Activated B cell treated with CpG ODN at 0.5 μM for 24 hours (primary cell): ENCODE data around the gene NAT14. TPM values are rescaled to one million over a fixed set of nuclear protein-coding genes. Genes with fewer than 3 reads are reported as not detected.

ENCODE experiments used
- ATAC-seq: fragments of 200-7000 bp; cut with Tn5 transposase; one replicate; pipeline ENCODE4 v1.10.0; 2021; ENCODE audit warnings: low read depth, mild to moderate bottlenecking, moderate library complexity
- CTCF ChIA-PET: fragments of 350-600 bp; sonication (Branson Sonifier 250); formaldehyde crosslinking; loops from one replicate; lab custom pipeline; 2021; ENCODE audit warnings: antibody characterized with exemption; lab: Charles Lee
- POLR2A ChIA-PET: fragments of 350-600 bp; sonication (Branson Sonifier 250); formaldehyde crosslinking; loops from one replicate; lab custom pipeline; 2021; ENCODE audit warnings: antibody characterized with exemption; lab: Charles Lee
- DNase-seq: peaks from one replicate; pipeline ENCODE4 v3.0.0; 2022
- H3K27ac Mint-ChIP-seq: one replicate; pipeline ENCODE4 v1.8.0; 2020; ENCODE audit warnings: mixed read lengths
- H3K27me3 Mint-ChIP-seq: one replicate; pipeline ENCODE4 v1.8.0; 2021; ENCODE audit warnings: mixed read lengths
- H3K36me3 Mint-ChIP-seq: one replicate; pipeline ENCODE4 v1.8.0; 2021; ENCODE audit warnings: low read depth, mixed read lengths
- H3K4me1 Mint-ChIP-seq: one replicate; pipeline ENCODE4 v1.8.0; 2021; ENCODE audit warnings: mixed read lengths
- H3K4me3 Mint-ChIP-seq: one replicate; pipeline ENCODE4 v1.8.0; 2020; ENCODE audit warnings: mild to moderate bottlenecking, mixed read lengths
- H3K9me3 Mint-ChIP-seq: one replicate; pipeline ENCODE4 v1.8.0; 2020; ENCODE audit warnings: mixed read lengths
- intact Hi-C: fragments of 100-400 bp; cut with micrococcal nuclease; formaldehyde crosslinking; loops from one replicate; pipeline ENCODE4 v1.15.1; 2024
- total RNA-seq: library from RNA; stranded (reverse); gene quantifications from 2 replicates; pipeline ENCODE4 v1.2.3, GENCODE V29; 2022
- TF ChIP-seq, protein P1 (sequence below): fragments of 200-600 bp; IDR thresholded peaks from one replicate; pipeline ENCODE4 v1.8.0; 2022; ENCODE audit warnings: antibody characterized with exemption, mild to moderate bottlenecking

The NAT14 gene
- total RNA-seq, 1 donor from 2014 or later = 13.8 TPM

DNA sequence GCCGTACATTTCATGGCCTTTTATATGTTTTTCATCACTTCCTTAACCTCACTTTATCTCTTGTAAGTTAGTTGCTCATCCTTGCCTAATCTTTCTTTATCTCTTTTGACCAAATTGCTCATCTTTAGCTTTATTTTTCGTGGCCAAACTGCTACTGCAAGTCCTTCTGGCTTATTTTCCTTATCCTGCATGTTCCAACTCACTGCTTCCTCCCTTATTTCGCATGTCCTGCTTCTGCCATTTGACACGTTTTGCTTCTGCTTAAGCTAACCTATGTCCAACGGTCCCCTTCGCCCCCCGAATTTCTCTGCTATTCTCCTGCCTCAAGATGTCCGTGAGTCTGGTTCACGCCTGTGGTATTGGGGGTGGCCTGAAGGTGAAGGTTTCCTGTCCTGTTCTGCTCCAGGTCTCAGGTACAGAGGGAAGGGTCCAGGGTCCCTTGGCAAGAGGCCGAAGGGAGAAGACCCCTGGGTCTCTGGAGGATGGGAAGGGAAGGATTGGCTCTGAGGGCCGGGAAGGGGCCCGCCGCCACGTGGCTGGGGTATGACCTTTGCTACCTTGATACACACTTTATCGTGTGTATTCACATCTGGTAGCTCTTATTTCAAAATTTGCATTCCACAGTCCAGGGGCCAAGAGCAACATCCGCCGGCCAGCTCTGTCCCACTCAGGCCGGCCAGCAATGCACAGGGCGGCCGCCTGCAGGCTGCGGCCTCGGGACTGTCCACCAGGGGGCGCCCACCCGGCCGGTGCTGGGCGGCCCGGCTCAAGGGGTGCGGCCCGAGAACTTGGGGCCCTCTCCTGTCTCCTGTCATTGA, 17.5 kb upstream of the NAT14 start:
- TF ChIP-seq, protein P1, sequence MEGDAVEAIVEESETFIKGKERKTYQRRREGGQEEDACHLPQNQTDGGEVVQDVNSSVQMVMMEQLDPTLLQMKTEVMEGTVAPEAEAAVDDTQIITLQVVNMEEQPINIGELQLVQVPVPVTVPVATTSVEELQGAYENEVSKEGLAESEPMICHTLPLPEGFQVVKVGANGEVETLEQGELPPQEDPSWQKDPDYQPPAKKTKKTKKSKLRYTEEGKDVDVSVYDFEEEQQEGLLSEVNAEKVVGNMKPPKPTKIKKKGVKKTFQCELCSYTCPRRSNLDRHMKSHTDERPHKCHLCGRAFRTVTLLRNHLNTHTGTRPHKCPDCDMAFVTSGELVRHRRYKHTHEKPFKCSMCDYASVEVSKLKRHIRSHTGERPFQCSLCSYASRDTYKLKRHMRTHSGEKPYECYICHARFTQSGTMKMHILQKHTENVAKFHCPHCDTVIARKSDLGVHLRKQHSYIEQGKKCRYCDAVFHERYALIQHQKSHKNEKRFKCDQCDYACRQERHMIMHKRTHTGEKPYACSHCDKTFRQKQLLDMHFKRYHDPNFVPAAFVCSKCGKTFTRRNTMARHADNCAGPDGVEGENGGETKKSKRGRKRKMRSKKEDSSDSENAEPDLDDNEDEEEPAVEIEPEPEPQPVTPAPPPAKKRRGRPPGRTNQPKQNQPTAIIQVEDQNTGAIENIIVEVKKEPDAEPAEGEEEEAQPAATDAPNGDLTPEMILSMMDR = peak; percentile 96
- Mint-ChIP-seq H3K4me1 (peaks cover 3% of the 10 kb centered on the region), H3K9me3 (no peaks in the 10 kb centered on the region), H3K27ac (no peak overlapping the region), H3K36me3 (no peaks in the 10 kb centered on the region), H3K27me3 (no peaks in the 10 kb centered on the region), H3K4me3 (no peak overlapping the region)
- DNase-seq = peak; percentile 73
- ChIA-PET POLR2A (interaction anchor here (0.7 to 2.3 kb wide), 6 partner anchors 9 to 164 kb away, joined by 3 to 11 read pairs (median 4); partner anchors contain the start of genes UBE2S and ZNF628), CTCF (interaction anchor here (0.7 to 3.8 kb wide), 19 partner anchors 9 to 349 kb away, joined by 3 to 50 read pairs (median 3); partner anchors contain the start of genes TMEM238, ZNF628 and ZNF865)
- intact Hi-C loops = loop anchor here (1.0 kb wide), 3 partner anchors 9 to 164 kb away; partner anchors contain the start of gene ZNF628
- peak; percentile 99 for ATAC-seq

- no peak overlapping the region for H3K4me3 Mint-ChIP-seq
- H3K27ac Mint-ChIP-seq = no peak overlapping the region
- H3K9me3 Mint-ChIP-seq = no peaks in the 10 kb centered on the region
- intact Hi-C loops = loop anchor here (1.0 kb wide), 2 partner anchors 36 to 163 kb away; no protein-coding TSS in a partner anchor
- ChIA-PET POLR2A (interaction anchor here (0.7 to 2.3 kb wide), 5 partner anchors 22 to 214 kb away, joined by 3 to 11 read pairs (median 4); partner anchors contain the start of gene UBE2S), CTCF (interaction anchor here (0.7 to 3.8 kb wide), 15 partner anchors 8 to 327 kb away, joined by 3 to 50 read pairs (median 6); partner anchors contain the start of genes TMEM238 and ZNF628)
- H3K36me3 Mint-ChIP-seq = no peaks in the 10 kb centered on the region
- DNase-seq (no peak), ATAC-seq (no peak)
- TF ChIP-seq, protein P1 = no peak
- no peaks in the 10 kb centered on the region for H3K27me3 Mint-ChIP-seq
- H3K4me1 Mint-ChIP-seq = peaks cover 3% of the 10 kb centered on the region
Observed at GRCh38 chr19:55468054-55468393, 17.0 kb upstream of the NAT14 start.

DNA sequence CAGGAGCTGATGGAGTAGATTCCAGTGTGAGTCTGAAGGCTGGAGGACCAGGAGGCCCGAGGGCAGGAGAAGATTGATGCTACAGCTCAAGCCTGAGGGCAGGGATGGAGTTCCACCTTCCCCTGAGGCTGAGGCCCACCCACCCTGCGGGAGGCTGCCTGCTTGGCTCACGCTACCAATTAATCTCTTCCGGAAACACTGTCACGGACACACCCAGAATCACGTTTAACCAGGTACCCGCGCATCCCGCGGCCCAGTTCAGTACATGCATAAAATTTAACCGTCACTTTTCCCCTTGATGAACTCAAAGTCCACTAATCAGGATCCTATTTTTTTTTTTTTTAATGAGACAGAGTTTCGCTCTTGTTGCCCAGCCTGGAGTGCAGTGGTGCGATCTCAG, 13.7 kb upstream of the NAT14 start:
- DNase-seq = no peak
- TF ChIP-seq, protein P1 = no peak
- ChIA-PET POLR2A (interaction anchor here (0.7 kb wide), 1 partner anchor 12 kb away, joined by 3 read pairs; no protein-coding TSS in a partner anchor), CTCF (interaction anchor here (1.2 kb wide), 1 partner anchor 32 kb away, joined by 4 read pairs; no protein-coding TSS in a partner anchor)
- intact Hi-C loops = no loop called here
- Mint-ChIP-seq H3K4me1 (peaks cover 10% of the 10 kb centered on the region), H3K27ac (no peak overlapping the region), H3K9me3 (no peaks in the 10 kb centered on the region), H3K36me3 (peaks cover 2% of the 10 kb centered on the region), H3K4me3 (no peak overlapping the region), H3K27me3 (no peaks in the 10 kb centered on the region)
- no peak for ATAC-seq

DNA sequence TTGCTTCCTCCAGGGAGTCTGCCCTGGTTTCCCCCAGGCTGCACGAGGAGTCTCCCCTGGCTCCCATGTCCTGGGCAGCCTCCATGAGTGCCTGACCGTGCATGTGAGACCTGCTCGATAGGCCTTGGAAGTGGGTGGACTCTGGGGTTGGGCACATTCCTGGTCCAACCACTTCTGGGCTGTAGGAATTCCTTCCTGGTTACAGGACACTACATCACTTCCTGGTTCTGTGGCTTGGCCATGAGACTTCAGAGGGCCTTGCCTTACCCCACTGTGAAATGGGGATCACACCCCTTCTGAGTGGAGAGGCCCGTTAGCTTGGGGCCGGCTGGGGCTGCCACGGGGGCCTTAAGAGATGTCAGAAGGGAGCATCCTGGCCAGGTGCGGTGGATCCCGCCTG, 12.5 kb upstream of the NAT14 start:
- intact Hi-C loops = no loop called here
- Mint-ChIP-seq H3K4me3 (no peak overlapping the region), H3K36me3 (peaks cover 2% of the 10 kb centered on the region), H3K27me3 (no peaks in the 10 kb centered on the region), H3K9me3 (no peaks in the 10 kb centered on the region), H3K27ac (no peak overlapping the region), H3K4me1 (peaks cover 17% of the 10 kb centered on the region)
- DNase-seq = no peak
- POLR2A ChIA-PET = no interaction called here
- TF ChIP-seq, protein P1 = no peak
- CTCF ChIA-PET = no interaction called here
- no peak for ATAC-seq
